Endothelial cell of umbilical vein (primary cell): ENCODE data around the gene LYSMD4. TPM values are rescaled to one million over a fixed set of nuclear protein-coding genes. Genes with fewer than 3 reads are reported as not detected.

Source experiments
- BruUV-seq: library from RNA; stranded (reverse); fragments of 400-500 nt; replicated peaks from 2 replicates; lab custom pipeline; 2021; lab: Mats Ljungman, UMichigan
- CTCF ChIA-PET: fragments of 300-600, 350-600 bp; sonication (Branson Sonifier 250); formaldehyde crosslinking; loops from one replicate; lab custom pipeline; 2021; ENCODE audit warnings: antibody characterized with exemption, inconsistent platforms; lab: Charles Lee
- POLR2A ChIA-PET: fragments of 300-600, 350-600 bp; sonication (Branson Sonifier 250); formaldehyde crosslinking; loops from one replicate; lab custom pipeline; 2021; ENCODE audit warnings: antibody characterized with exemption, inconsistent platforms; lab: Charles Lee
- DNase-seq: peaks from one replicate; pipeline ENCODE4 v3.0.0-alpha.2; 2011; ENCODE audit warnings: low read depth, low spot score
- FAIRE-seq: peaks from 2 replicates; lab custom pipeline; 2011; peaks lifted over from hg19 to GRCh38; lab: Jason Lieb, UNC
- H2AFZ ChIP-seq: 2 replicates; pipeline ENCODE4 v1.6.0; 2012; ENCODE audit warnings: low read depth, low read length, control low read depth, inconsistent platforms
- H3K27ac ChIP-seq: 2 replicates; pipeline ENCODE4 v1.5.1; 2011; ENCODE audit warnings: low read depth, mild to moderate bottlenecking, control low read depth, low read length, moderate library complexity; ENCODE audit not compliant: insufficient read depth
- H3K27me3 ChIP-seq, 2 experiments: 2 replicates each; pipeline versions ENCODE4 v1.6.0 to v1.6.1; 2011; ENCODE audit warnings: low read length in 2 of 2, mixed read lengths in 1 of 2; ENCODE audit not compliant: control insufficient read depth in 2 of 2, insufficient read depth in 2 of 2
- H3K36me3 ChIP-seq, 2 experiments: 2 replicates in 1 of 2; 3 replicates in 1 of 2; pipeline ENCODE4 v1.5.1; 2011; ENCODE audit warnings: low read length in 2 of 2, mild to moderate bottlenecking in 1 of 2, moderate library complexity in 1 of 2; ENCODE audit not compliant: control insufficient read depth in 2 of 2, insufficient read depth in 2 of 2; ENCODE audit errors: extremely low read depth in 1 of 2
- H3K4me1 ChIP-seq: 3 replicates; pipeline ENCODE4 v1.5.1; 2011; ENCODE audit warnings: mild to moderate bottlenecking, low read length; ENCODE audit not compliant: control insufficient read depth, insufficient read depth; ENCODE audit errors: extremely low read depth
- H3K4me2 ChIP-seq: 2 replicates; pipeline ENCODE4 v1.6.1; 2011; ENCODE audit warnings: low read length, control low read depth, mixed read lengths; ENCODE audit not compliant: insufficient read depth
- H3K4me3 ChIP-seq, 3 experiments: fragments of 200-600 bp in 1 of 3; sonication (generic), shearing (Covaris generic) in 1 of 3; replicated peaks in 1 of 3; 2 replicates each; pipeline ENCODE4 v1.5.1; 2011 to 2016; ENCODE audit warnings: control low read depth in 3 of 3, low read length in 3 of 3, mild to moderate bottlenecking in 2 of 3, inconsistent platforms in 1 of 3, low read depth in 1 of 3, moderate library complexity in 1 of 3; ENCODE audit not compliant: insufficient read depth in 1 of 3
- H3K79me2 ChIP-seq: 2 replicates; pipeline ENCODE4 v1.6.0; 2012; ENCODE audit warnings: low read length, inconsistent platforms; ENCODE audit not compliant: control insufficient read depth, insufficient read depth
- H3K9ac ChIP-seq: replicated peaks from 2 replicates; pipeline ENCODE3; 2011; ENCODE audit warnings: low read length, control low read depth; ENCODE audit not compliant: insufficient read depth; ENCODE audit errors: extremely low read depth
- H3K9me1 ChIP-seq: replicated peaks from 3 replicates; pipeline ENCODE4 v1.6.0; 2011; ENCODE audit warnings: mild to moderate bottlenecking, low read length; ENCODE audit not compliant: control insufficient read depth, insufficient read depth; ENCODE audit errors: extremely low read depth
- H3K9me3 ChIP-seq: replicated peaks from 2 replicates; pipeline ENCODE4 v1.5.1; 2012; ENCODE audit warnings: low read length, inconsistent platforms; ENCODE audit not compliant: control insufficient read depth, insufficient read depth
- H4K20me1 ChIP-seq: replicated peaks from 2 replicates; pipeline ENCODE3; 2011; ENCODE audit warnings: mild to moderate bottlenecking, low read length; ENCODE audit not compliant: control insufficient read depth, insufficient read depth; ENCODE audit errors: extremely low read depth
- CTCF ChIP-seq, 2 donors: IDR thresholded peaks; 1 replicate in 1 of 2; 2 replicates in 1 of 2; pipeline ENCODE4 v1.5.1; 2011; ENCODE audit warnings: low read length in 2 of 2, mild to moderate bottlenecking in 2 of 2, moderate library complexity in 2 of 2, control low read depth in 1 of 2, inconsistent platforms in 1 of 2, low read depth in 1 of 2; ENCODE audit not compliant: insufficient read depth in 1 of 2; ENCODE audit errors: extremely low read depth in 1 of 2
- FOS ChIP-seq: IDR thresholded peaks from 2 replicates; pipeline ENCODE4 v1.6.1; 2011; ENCODE audit warnings: mild to moderate bottlenecking, low read length, moderate library complexity, borderline replicate concordance; ENCODE audit not compliant: insufficient read depth
- GATA2 ChIP-seq: IDR thresholded peaks from 2 replicates; pipeline ENCODE4 v1.7.0; 2011; ENCODE audit warnings: low read depth, mild to moderate bottlenecking, moderate library complexity, mixed read lengths, low read length; ENCODE audit not compliant: insufficient read length, insufficient read depth
- JUN ChIP-seq: IDR thresholded peaks from 2 replicates; pipeline ENCODE4 v1.6.1; 2011; ENCODE audit warnings: borderline replicate concordance, low read depth; ENCODE audit not compliant: insufficient read length, insufficient read depth
- POLR2AphosphoS5 ChIP-seq: IDR thresholded peaks from 2 replicates; pipeline ENCODE4 v1.6.1; 2012; ENCODE audit warnings: low read depth, mild to moderate bottlenecking, control low read depth, low read length, moderate library complexity; ENCODE audit not compliant: insufficient read depth
- dilution Hi-C: fragments of 300-500 bp; cut with MboI; formaldehyde crosslinking; loops from one replicate; pipeline ENCODE4 v1.15.0; 2019; ENCODE audit warnings: low sequenced_read_pairs; ENCODE audit not compliant: extremely low pct_ligation_motif_present
- intact Hi-C: fragments of 100-400 bp; cut with micrococcal nuclease; formaldehyde crosslinking; loops from one replicate; pipeline ENCODE4 v1.10.0; 2022
- polyA plus RNA-seq, 4 experiments: library from polyadenylated mRNA; depleted of rRNA in 3 of 4; stranded (reverse) in 3 of 4; unstranded in 1 of 4; fragments of >200 nt; gene quantifications; 2 replicates each; pipeline versions ENCODE4 v1.2.1 to v1.2.3, GENCODE V29; 2011 to 2012; ENCODE audit warnings: missing spikeins in 1 of 4
- total RNA-seq: library from RNA; stranded (reverse); gene quantifications from 2 replicates; pipeline ENCODE4 v1.2.3, GENCODE V29; 2021

Gene LYSMD4
- total and polyA plus RNA-seq, 2 donors (not counting 3 experiments of a cell fraction or from before 2014, with no cell fraction given) = 7.0 to 7.1 TPM

DNA sequence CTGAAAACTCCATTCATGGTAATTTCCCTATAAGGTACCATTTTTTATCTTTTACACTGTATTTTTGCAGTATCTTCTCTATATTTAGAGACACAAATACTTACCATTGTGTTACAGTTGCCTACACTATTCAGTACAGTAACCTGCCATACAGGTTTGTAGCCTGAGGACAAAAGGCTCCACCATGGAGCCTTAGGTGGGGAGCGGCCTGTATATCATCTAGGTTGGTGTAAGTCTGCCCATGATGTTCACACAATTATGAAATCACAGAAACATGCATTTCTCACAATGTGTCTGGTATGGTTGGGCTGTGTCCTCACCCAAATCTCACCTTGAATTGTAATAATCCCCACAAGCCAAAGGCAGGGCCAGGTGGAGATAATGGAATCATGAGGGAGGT lies 43.9 kb upstream of the LYSMD4 start:
- intact Hi-C loops = no loop called here

More for the DNA sequence above, 43.9 kb upstream of the LYSMD4 start:
- H2AFZ ChIP-seq = no peak overlapping the region
- H3K27me3 ChIP-seq = no peaks in the 10 kb centered on the region
- H3K36me3 ChIP-seq = no peaks in the 10 kb centered on the region
- H3K9me1 ChIP-seq = no peaks in the 10 kb centered on the region
- TF ChIP-seq GATA2 (no peak), CTCF (IDR thresholded peaks at IDR 0.05; ENCODE audit: extremely low read depth in 1 of 2, insufficient read depth in 1 of 2, low read depth in 1 of 2, low read length in 2 of 2) (no peak), JUN (no peak), POLR2AphosphoS5 (no peak), FOS (no peak)
- BruUV-seq = no TSS peak
- H4K20me1 ChIP-seq = no peaks in the 10 kb centered on the region
- dilution Hi-C loops = no loop called here
- H3K79me2 ChIP-seq = no peaks in the 10 kb centered on the region
- no peak overlapping the region for H3K9ac ChIP-seq
- DNase-seq (no peak), FAIRE-seq (no peak)
- H3K4me3 ChIP-seq = no peak overlapping the region
- no peak overlapping the region for H3K4me2 ChIP-seq
- CTCF ChIA-PET = interaction anchor here (0.8 kb wide), 1 partner anchor 21 kb away, joined by 3 read pairs; no protein-coding TSS in a partner anchor
- no peaks in the 10 kb centered on the region for H3K4me1 ChIP-seq
- POLR2A ChIA-PET = no interaction called here
- no peaks in the 10 kb centered on the region for H3K9me3 ChIP-seq
- no peak overlapping the region for H3K27ac ChIP-seq
